A673 (cell line): ENCODE results near the gene GNGT2. TPM values are rescaled to one million over a fixed set of nuclear protein-coding genes. Genes with fewer than 3 reads are reported as not detected.
A peak's percentile ranks its signal among the peaks of the same experiment; 100 is the strongest.

Source experiments
- BruUV-seq: library from RNA; stranded (reverse); fragments of 400-500 nt; replicated peaks from 2 replicates; lab custom pipeline; 2021; lab: Mats Ljungman, UMichigan
- CTCF ChIA-PET: fragments of 300-600 bp; sonication (Branson Sonifier 250); formaldehyde crosslinking; loops from one replicate; lab custom pipeline; 2022; ENCODE audit warnings: antibody characterized with exemption; lab: Charles Lee
- POLR2A ChIA-PET: fragments of 300-600 bp; sonication (Branson Sonifier 250); formaldehyde crosslinking; loops from one replicate; lab custom pipeline; 2022; ENCODE audit warnings: antibody characterized with exemption; ENCODE audit not compliant: low non-redundant PET; lab: Charles Lee
- DNase-seq: peaks from one replicate; pipeline ENCODE4 v3.0.0-alpha.2; 2015; ENCODE audit warnings: low spot score
- H3K27ac ChIP-seq: fragments of 200-600 bp; sonication (generic); 2 replicates; pipeline ENCODE4 v1.5.1; 2016; ENCODE audit warnings: mixed run types, low read depth, mild to moderate bottlenecking, mixed read lengths, antibody characterized with exemption, low read length; ENCODE audit not compliant: poor library complexity, severe bottlenecking
- H3K27me3 ChIP-seq: fragments of 200-600 bp; sonication (generic); replicated peaks from 2 replicates; pipeline ENCODE4 v1.6.1; 2017; ENCODE audit warnings: mixed run types, low read depth, mild to moderate bottlenecking, mixed read lengths, antibody characterized with exemption, low read length; ENCODE audit not compliant: insufficient read depth, poor library complexity
- H3K36me3 ChIP-seq: fragments of 200-600 bp; sonication (generic); 2 replicates; pipeline ENCODE4 v1.6.1; 2016; ENCODE audit warnings: mixed run types, mild to moderate bottlenecking, mixed read lengths, antibody characterized with exemption, low read length; ENCODE audit not compliant: insufficient read depth, poor library complexity, severe bottlenecking
- H3K4me1 ChIP-seq: fragments of 200-600 bp; sonication (generic); 2 replicates; pipeline ENCODE4 v1.6.1; 2017; ENCODE audit warnings: mixed run types, mild to moderate bottlenecking, mixed read lengths, antibody characterized with exemption, low read length; ENCODE audit not compliant: insufficient read depth, poor library complexity, severe bottlenecking
- H3K4me3 ChIP-seq: fragments of 200-600 bp; sonication (generic); 2 replicates; pipeline ENCODE4 v1.5.1; 2016; ENCODE audit warnings: low read depth, mixed run types, mild to moderate bottlenecking, mixed read lengths, low read length; ENCODE audit not compliant: poor library complexity, severe bottlenecking
- H3K9me3 ChIP-seq: fragments of 200-600 bp; sonication (generic); 2 replicates; pipeline ENCODE4 v1.6.1; 2016; ENCODE audit warnings: mixed run types, low read depth, mild to moderate bottlenecking, mixed read lengths, antibody characterized with exemption, low read length; ENCODE audit not compliant: poor library complexity, severe bottlenecking
- EZH2 ChIP-seq: fragments of 200-600 bp; sonication (generic); IDR thresholded peaks from 2 replicates; pipeline ENCODE4 v1.6.1; 2017; ENCODE audit warnings: borderline replicate concordance, low read depth, mild to moderate bottlenecking, mixed read lengths, antibody characterized with exemption, low read length; ENCODE audit not compliant: poor library complexity, severe bottlenecking
- intact Hi-C: fragments of 100-400 bp; cut with micrococcal nuclease; formaldehyde crosslinking; loops from one replicate; pipeline ENCODE4 v1.10.0; 2022; ENCODE audit not compliant: unreplicated experiment
- total RNA-seq: library from RNA; stranded (reverse); gene quantifications from 2 replicates; pipeline ENCODE4 v1.2.3, GENCODE V29; 2021
- TF ChIP-seq, protein P1 (sequence below): fragments of 300-800, 200-600 bp; sonication (generic); conservative IDR thresholded peaks from 2 replicates; pipeline ENCODE4 v1.5.1; 2017; ENCODE audit warnings: low read depth, mild to moderate bottlenecking, antibody characterized with exemption, low read length, moderate library complexity, mixed read lengths

Gene GNGT2
- total RNA-seq, 1 experiment from 2014 or later = 9.6 TPM

DNA sequence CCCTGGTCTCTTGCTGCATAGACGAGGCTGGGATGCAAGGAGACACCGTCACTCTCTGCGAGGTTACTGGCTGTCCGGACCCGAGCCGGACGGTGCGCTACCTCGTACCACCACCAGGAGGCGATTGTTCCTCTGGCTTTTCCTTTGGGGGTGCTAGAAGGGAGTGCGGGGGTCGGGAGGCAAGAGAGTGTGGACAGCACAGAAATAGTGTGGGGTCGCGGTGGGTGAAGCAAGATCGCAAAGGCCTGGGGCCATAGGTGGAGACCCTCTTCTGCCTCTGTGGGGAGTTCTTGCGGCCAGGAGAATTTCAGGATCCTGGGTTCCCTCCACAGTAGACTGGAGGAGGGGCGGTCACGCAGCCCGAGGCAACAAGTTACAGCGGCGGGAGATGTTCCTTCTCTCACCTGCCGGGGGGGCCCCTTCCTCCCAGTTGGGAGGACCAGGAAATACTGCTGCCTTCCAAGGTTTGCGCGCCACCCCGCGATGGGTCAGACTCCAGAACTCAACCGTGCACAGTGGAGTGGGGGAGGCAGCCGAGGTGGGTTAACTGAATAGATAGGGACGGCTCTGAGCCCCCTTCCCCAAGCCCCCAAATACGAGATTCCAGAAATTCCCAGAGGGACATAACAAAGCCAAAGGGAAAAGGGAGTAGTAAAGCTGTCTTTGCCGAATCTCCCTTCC lies 13.3 kb upstream of the GNGT2 start:
- TF ChIP-seq EZH2 = no peak
- TF ChIP-seq, protein P1, sequence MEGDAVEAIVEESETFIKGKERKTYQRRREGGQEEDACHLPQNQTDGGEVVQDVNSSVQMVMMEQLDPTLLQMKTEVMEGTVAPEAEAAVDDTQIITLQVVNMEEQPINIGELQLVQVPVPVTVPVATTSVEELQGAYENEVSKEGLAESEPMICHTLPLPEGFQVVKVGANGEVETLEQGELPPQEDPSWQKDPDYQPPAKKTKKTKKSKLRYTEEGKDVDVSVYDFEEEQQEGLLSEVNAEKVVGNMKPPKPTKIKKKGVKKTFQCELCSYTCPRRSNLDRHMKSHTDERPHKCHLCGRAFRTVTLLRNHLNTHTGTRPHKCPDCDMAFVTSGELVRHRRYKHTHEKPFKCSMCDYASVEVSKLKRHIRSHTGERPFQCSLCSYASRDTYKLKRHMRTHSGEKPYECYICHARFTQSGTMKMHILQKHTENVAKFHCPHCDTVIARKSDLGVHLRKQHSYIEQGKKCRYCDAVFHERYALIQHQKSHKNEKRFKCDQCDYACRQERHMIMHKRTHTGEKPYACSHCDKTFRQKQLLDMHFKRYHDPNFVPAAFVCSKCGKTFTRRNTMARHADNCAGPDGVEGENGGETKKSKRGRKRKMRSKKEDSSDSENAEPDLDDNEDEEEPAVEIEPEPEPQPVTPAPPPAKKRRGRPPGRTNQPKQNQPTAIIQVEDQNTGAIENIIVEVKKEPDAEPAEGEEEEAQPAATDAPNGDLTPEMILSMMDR = peak; percentile 91
- no TSS peak for BruUV-seq
- no peaks in the 10 kb centered on the region for H3K27me3 ChIP-seq
- no peaks in the 10 kb centered on the region for H3K9me3 ChIP-seq
- intact Hi-C loops = loop anchor here (10.0 kb wide), 1 partner anchor 549 kb away; no protein-coding TSS in a partner anchor
- H3K4me3 ChIP-seq = no peak overlapping the region
- no peak overlapping the region for H3K27ac ChIP-seq
- CTCF ChIA-PET = no interaction called here
- POLR2A ChIA-PET = no interaction called here
- H3K36me3 ChIP-seq = peaks cover 35% of the 10 kb centered on the region
- DNase-seq = peak; percentile 57
- H3K4me1 ChIP-seq = peaks cover 14% of the 10 kb centered on the region

DNA sequence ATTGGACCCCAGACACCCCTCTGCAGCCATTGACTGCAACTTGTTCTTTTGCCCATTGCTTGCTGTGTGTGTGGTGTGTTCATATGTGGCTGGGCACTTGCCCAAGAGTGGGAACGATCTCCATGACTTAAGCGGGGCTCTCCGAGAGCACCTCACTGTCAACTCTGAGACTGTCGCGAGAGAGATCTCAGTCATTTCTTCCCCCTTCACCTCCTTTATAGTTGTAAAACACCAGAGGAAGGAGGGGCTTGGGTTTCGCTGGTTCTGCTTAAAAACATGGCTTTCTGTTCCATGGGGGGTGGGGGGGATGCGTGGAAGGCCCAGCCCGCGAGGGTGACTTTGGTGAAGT lies 12.8 kb upstream of the GNGT2 start:
- Histone ChIP-seq H3K9me3 (no peaks in the 10 kb centered on the region), H3K4me1 (peaks cover 12% of the 10 kb centered on the region), H3K27ac (no peak overlapping the region), H3K27me3 (no peaks in the 10 kb centered on the region), H3K36me3 (peaks cover 38% of the 10 kb centered on the region), H3K4me3 (no peak overlapping the region)
- ChIA-PET CTCF (no interaction called here), POLR2A (no interaction called here)
- TF ChIP-seq, protein P1 = no peak
- no peak for TF ChIP-seq EZH2
- no peak for DNase-seq
- BruUV-seq = no TSS peak
- intact Hi-C loops = loop anchor here (10.0 kb wide), 1 partner anchor 548 kb away; no protein-coding TSS in a partner anchor

DNA sequence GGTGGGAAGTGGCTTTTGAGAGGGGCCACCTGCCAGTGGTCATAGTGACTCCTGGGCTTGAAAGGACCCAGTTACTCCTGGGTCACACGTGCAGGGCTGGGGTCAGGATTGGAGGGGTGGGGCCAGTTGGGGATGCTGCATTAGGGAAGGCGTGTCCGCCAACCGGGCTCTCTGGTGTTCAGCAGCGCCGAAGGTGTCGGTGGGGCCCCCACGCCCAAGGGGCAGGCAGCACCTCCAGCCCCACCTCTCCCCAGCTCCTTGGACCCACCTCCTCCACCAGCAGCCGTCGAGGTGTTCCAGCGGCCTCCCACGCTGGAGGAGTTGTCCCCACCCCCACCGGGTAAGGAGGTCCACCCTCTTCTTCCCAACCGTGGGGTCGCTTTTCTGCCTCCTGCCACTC lies 9.6 kb upstream of the GNGT2 start:
- Histone ChIP-seq H3K27ac (no peak overlapping the region), H3K4me3 (no peak overlapping the region), H3K4me1 (no peaks in the 10 kb centered on the region), H3K27me3 (no peaks in the 10 kb centered on the region), H3K36me3 (peaks cover 34% of the 10 kb centered on the region), H3K9me3 (no peaks in the 10 kb centered on the region)
- DNase-seq = no peak
- intact Hi-C loops = loop anchor here (10.0 kb wide), 1 partner anchor 545 kb away; no protein-coding TSS in a partner anchor
- no peak for TF ChIP-seq EZH2
- TF ChIP-seq, protein P1 = no peak
- BruUV-seq = no TSS peak
- POLR2A ChIA-PET = interaction anchor here (0.7 kb wide), 1 partner anchor 47 kb away, joined by 6 read pairs; no protein-coding TSS in a partner anchor
- CTCF ChIA-PET = no interaction called here
